H1 (cell line): ENCODE results near the gene RNU7-1.

Experiments used
- ATF3 ChIP-seq: IDR thresholded peaks from 2 replicates; pipeline ENCODE4 v1.6.1; 2011; ENCODE audit warnings: low read depth, mild to moderate bottlenecking, low read length; ENCODE audit not compliant: insufficient read depth
- CEBPB ChIP-seq: IDR thresholded peaks from 2 replicates; pipeline ENCODE4 v1.6.1; 2012; ENCODE audit warnings: low read depth, low read length
- CREB1 ChIP-seq: IDR thresholded peaks from 2 replicates; pipeline ENCODE4 v1.6.1; 2012; ENCODE audit warnings: inconsistent platforms
- CTCF ChIP-seq, 3 experiments: IDR thresholded peaks; 1 replicate in 2 of 3; 2 replicates in 1 of 3; pipeline versions ENCODE4 v1.5.1 to v1.6.1; 2011; ENCODE audit warnings: low read length in 3 of 3, mild to moderate bottlenecking in 3 of 3, inconsistent platforms in 2 of 3, low read depth in 1 of 3, moderate library complexity in 1 of 3; ENCODE audit not compliant: insufficient read depth in 1 of 3; ENCODE audit errors: control extremely low read depth in 1 of 3
- EZH2 ChIP-seq: fragments of 200-600 bp; sonication (generic); IDR thresholded peaks from 2 replicates; pipeline ENCODE4 v1.7.1; 2012; ENCODE audit warnings: low read depth, mild to moderate bottlenecking, moderate library complexity, low read length, inconsistent platforms; ENCODE audit not compliant: severe bottlenecking
- GABPA ChIP-seq: IDR thresholded peaks from 2 replicates; pipeline ENCODE4 v1.6.1; 2011; ENCODE audit warnings: mild to moderate bottlenecking, low read length, moderate library complexity, borderline replicate concordance; ENCODE audit not compliant: insufficient read depth
- HDAC2 ChIP-seq, 2 experiments: fragments of 300-600 bp in 1 of 2; sonication (generic) in 1 of 2; IDR thresholded peaks; 2 replicates each; pipeline ENCODE4 v1.6.1; 2011 to 2012; ENCODE audit warnings: low read depth in 2 of 2, low read length in 2 of 2, mild to moderate bottlenecking in 2 of 2, moderate library complexity in 2 of 2, borderline replicate concordance in 1 of 2, inconsistent platforms in 1 of 2
- JUND ChIP-seq: IDR thresholded peaks from 2 replicates; pipeline ENCODE4 v1.6.1; 2011; ENCODE audit warnings: mild to moderate bottlenecking, improper control_type of control experiment, low read length
- PHF8 ChIP-seq: fragments of 200-600 bp; sonication (generic); conservative IDR thresholded peaks from 2 replicates; pipeline ENCODE4 v1.7.1; 2012; ENCODE audit warnings: low read depth, mild to moderate bottlenecking, inconsistent platforms, low read length, moderate library complexity
- POLR2A ChIP-seq, 2 experiments: IDR thresholded peaks; 1 replicate in 1 of 2; 2 replicates in 1 of 2; pipeline ENCODE4 v1.6.1; 2011; ENCODE audit warnings: low read depth in 2 of 2, low read length in 2 of 2, mild to moderate bottlenecking in 2 of 2; ENCODE audit errors: control extremely low read depth in 1 of 2
- RXRA ChIP-seq: IDR thresholded peaks from 2 replicates; pipeline ENCODE4 v1.6.1; 2011; ENCODE audit warnings: low read depth, mild to moderate bottlenecking, low read length, moderate library complexity; ENCODE audit not compliant: insufficient read depth
- SP2 ChIP-seq: IDR thresholded peaks from 2 replicates; pipeline ENCODE4 v1.6.1; 2012; ENCODE audit warnings: mild to moderate bottlenecking, low read length, inconsistent platforms
- TCF12 ChIP-seq: IDR thresholded peaks from 2 replicates; pipeline ENCODE4 v1.6.1; 2011; ENCODE audit warnings: low read depth, mild to moderate bottlenecking, low read length
- USF2 ChIP-seq: IDR thresholded peaks from 2 replicates; pipeline ENCODE4 v1.6.1; 2011; ENCODE audit warnings: low read length, improper control_type of control experiment

- no peak for TF ChIP-seq RXRA
- no peak for TF ChIP-seq EZH2
- no peak for TF ChIP-seq SP2
- TF ChIP-seq PHF8, result no peak
- no peak for TF ChIP-seq CREB1
- no peak for TF ChIP-seq USF2
- TF ChIP-seq POLR2A (IDR thresholded peaks at IDR 0.05; ENCODE audit: control extremely low read depth in 1 of 2, low read depth in 2 of 2, low read length in 2 of 2), result no peak
- no peak for TF ChIP-seq CTCF (IDR thresholded peaks at IDR 0.05; ENCODE audit: control extremely low read depth in 1 of 3, insufficient read depth in 1 of 3, low read depth in 1 of 3, low read length in 3 of 3)
- TF ChIP-seq CEBPB, result no peak
- TF ChIP-seq GABPA, result no peak
- no peak for TF ChIP-seq ATF3
- TF ChIP-seq JUND, result no peak
- no peak for TF ChIP-seq TCF12
- no peak for TF ChIP-seq HDAC2 (IDR thresholded peaks at IDR 0.05; ENCODE audit: borderline replicate concordance in 1 of 2, low read depth in 2 of 2, low read length in 2 of 2)
Measured at GRCh38 chr12:6964605-6965025, 21.0 kb downstream of the RNU7-1 start.
